HG02840 (cell line): ENCODE results near the gene SLC25A22.
A peak's percentile ranks its signal among the peaks of the same experiment; 100 is the strongest.

Source experiments
- ATAC-seq: cut with Tn5 transposase; IDR thresholded peaks from one replicate; pipeline ENCODE4 v1.9.1; 2021; ENCODE audit warnings: mild to moderate bottlenecking, moderate library complexity, moderate number of reproducible peaks; ENCODE audit not compliant: unreplicated experiment, low FRiP score

SLC25A22 gene

DNA sequence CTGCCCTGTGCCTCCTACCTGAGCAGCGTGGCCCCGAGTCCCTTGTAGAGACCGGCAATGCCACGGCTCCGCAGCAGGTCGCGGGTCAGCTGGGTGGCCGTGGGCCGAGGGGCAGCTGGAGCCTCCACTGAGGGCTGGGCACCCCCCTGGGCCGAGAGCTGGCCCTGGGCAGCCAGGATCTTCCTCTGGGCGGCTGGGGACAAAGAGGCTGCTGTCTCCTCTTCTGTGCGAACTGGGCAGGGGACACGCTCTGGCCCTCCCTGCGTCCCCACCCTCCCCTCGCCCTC lies 5.6 kb downstream of the SLC25A22 start:
- no peak for ATAC-seq

DNA sequence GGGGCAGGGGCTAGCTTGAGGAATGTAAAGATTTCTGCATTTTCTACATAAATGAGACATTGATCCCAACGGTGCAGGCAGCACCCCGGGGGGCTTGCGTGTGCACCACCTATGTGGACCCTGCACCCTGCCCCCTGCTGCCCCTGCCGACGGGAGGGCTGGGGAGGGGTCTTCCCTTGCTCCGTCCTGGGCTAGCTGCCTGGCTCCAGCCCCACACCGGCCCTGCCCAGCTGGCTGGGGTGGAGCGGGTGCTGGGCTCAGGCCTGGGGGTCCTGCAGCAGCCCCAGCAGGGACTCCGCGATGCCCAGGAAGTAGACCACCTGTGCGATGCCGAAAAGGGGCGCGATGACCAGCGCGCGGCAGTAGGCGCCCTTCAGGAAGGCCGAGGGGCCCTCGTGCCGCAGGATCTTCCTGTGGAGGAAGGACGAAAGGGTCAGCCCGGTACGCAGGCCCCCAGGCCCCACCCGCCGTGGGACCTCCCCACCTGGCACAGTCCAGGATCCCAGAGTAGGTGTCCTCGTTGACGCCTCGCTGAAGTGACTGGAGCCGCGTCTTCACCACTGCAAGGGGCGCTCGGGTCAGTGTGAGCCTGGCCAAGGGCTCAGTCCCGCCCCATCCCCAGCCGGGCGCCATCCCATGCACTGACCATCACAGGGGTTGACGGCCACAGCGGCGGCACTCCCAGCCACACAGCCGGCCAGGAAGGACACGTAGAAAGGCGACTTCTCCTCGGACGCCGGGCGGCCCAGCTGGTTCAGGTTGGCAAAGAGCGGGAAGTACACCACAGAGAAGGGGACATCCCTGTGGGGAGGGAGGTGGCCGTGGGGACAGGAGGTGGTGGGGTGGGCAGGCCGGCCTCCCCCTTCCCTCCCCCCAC lies 6.2 kb downstream of the SLC25A22 start:
- ATAC-seq: no peak

DNA sequence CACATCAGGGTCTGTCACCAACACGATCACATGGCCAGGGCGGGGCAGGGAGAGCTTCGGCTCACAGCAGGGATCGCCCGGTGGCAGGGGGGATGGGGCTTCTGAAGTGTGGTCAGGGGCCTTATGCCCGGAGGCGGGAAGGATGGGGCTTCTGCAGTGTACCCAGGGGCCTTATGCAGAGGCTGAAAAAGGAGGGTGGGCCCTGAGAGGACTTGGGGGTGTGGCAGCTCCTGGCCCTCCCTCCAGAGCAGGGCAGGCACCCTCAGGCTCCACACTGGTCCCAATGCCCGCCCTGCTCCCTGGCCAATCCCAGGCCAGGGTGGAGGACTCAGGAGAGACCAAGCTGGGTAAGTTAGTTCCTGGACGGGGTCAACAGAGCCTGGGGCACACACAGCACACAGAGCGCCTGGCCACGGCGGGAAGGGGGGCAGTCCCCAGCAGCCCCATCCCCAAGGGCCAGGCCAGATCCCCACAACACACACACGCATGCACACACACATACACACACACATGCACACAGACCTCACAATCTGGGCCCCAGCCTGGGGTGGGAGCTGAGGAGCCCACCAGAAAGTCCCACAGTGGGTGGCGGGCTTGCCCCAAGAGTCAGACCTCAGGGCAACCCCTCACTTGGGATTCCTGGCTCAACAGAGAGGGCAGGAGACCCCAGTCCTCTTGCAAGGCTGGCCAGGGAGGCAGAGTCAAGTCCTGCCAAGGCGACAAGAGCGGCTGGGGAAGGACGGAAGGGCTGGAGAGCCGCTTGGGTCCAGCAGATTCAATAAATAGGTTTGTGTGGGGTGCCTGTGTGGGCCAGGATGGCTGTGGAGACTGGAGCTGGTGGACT lies 7.1 kb downstream of the SLC25A22 start:
- no peak for ATAC-seq

DNA sequence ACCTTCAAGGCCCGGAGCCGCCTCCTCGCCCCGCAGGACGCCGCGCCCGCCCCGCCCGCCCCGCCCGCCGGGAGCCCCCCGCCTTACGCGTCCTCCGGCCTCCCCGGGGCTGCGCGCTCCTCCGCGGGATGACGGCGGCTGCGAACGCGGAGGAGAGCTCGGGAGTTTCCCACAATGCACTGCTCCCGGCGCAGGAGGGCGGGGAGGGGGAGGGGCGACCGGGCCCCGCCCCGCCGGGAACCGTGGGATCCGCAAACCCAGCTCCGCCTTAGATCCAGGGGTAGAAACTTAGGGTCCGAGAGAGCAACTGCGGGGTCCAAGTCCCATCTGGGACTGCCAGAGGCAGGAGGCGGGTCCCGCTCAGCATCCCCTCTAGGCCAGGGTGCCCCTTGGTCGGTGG lies 8.1 kb downstream of the SLC25A22 start, which contains the start of gene CEND1:
Gene CEND1 (minus strand): TSS at position 148 of the 400 bp plus-strand sequence. CDS start 1,514 bp downstream, outside the sequence.
- ATAC-seq: no peak

DNA sequence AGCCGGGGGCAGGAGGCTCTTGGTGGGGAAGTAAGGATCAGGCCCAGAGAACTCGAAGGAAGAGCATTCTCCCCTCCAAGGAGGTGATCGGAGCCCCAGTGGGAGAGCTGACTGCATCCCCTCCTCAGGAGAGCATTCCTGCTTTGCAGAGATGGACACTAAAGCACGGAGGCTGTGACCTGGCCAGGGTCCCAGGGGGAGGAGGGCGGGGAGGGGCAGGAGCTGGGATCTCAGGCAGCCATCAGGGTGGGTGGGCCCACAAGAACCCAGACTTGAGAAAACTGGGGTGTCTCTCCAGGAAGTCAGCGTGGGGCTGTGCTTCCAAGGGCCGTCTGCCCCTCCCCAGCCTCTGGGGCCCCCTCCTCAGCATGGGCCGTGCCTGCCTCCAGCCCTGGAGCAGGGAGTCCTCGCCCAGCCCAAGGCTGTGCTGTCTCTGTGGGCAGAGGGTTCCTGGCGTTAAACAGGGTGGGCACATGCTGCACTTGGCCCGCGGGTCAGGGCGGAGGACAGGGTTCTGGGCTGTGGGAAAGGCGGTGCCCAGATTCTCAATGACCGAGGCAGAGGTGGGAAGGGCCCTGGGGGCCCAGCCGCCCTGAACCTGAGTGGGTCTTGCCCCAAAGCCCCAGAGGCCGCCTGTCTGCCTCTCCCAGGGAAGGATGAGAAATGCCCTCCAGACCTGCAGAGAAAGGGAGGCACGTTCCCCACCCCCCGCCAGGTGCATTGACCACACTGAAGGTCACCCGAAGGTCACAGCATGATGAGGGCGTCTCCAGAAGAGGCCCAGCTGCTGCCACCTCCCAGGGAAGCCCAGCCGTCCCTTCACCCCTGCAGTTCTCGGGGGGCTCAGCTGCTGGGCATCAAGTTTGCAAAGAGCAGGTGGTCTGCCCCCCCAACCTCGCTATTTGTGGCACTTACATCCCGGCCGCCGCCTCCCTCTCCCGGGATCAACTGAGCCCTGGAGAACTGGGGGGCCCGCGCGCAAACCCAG lies 8.8 kb downstream of the SLC25A22 start:
- no peak for ATAC-seq

DNA sequence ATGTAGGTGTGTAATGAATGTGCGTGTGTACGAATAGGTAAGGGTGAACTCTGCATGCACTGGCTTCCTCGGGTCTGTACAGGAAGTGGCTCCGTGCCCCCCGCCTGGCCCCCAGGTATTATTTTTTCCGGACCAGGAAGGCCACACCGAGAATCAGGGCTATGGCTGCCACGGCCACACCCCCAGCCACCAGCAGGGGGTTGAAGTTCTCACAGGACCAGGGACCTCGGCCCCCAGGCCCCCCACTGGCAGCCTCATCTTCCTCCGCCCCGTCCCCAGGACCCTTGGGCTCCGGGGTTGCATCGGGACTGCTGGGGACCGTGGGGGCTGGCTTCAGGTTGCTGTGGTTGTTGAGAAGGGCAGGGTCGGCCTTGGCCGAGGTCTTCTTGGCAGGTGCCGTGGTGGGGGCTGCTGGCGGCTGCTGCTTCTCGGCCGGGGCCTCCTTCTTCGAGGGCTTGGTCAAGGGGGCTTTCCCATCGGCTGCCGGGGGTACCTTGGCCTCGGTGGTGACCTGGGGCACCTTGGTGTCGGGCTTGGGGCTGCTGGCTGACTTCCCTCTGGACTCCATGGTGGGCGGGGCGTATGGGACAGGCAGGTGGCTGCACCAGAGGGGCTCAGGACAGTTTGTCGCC lies 10.0 kb downstream of the SLC25A22 start:
- ATAC-seq: no peak

DNA sequence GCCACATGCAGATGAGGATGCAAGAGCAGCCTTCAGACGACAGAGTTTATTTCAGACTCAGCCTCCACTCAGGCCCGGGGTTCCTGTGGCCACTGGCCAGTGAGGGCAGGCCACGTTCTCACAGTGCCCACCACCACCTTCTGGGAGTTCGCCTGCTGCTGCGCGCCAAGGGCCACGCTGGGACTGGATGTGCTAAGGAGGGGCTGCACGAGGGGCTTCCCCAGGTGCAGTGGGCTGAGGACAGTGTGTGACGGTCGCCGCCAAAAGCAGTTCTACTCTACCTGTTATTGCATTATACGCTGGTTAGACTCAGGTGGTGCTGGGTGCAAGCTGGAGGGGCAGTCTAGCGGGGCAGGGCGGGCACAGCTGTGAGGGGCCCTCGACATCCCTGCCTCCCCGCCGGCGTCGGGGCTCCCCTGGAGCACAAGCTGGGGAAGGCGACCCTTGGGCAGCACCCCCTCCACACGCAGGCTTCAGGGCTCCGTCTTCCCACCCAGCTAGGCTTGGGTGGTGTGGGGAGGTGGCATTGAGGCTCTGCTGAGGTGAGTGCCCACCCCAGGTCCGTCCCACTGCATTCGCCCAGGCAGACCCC lies 10.9 kb downstream of the SLC25A22 start:
- no peak for ATAC-seq

DNA sequence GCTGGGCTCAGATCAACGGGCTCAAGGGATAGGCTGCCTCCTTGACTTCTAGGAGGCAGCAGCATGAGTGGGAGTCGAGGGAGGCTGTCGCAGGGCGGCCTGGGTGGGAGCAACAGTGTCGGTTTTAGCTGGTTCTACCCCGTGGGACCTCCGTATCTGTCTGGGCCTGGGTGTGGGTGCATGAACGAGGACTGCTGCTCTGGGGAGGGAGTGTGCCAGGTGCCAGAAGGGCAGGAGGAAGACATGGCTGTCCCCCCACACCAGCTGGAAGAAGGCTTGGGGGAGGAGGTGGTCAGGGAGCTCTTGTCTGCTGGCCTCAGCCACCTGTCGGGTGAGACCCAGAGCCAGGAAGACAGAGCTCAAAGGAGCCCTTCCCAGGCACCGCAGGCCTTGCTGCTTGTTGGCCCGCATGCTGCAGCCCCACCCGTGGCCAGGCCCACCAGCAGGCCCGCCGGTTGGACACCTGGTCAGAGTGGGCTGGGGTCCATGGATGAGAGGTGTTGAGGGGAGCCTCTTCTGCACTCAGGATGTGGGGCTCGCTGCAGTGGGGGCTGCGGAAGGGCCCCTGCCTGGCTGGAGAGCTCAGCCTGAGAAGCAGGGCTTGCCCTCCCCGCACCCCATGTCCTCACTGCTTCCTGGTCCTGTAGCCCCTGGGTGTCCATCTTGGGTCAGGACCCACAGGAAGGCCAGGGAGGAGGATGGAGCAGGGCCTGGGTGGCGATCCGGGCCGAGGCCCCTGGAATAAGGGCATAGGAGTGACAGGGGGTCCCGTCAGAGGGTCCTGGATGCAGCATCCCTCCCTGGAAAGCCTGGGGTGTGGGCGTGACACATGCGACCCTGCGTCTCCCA lies 11.6 kb downstream of the SLC25A22 start:
- ATAC-seq: no peak

DNA sequence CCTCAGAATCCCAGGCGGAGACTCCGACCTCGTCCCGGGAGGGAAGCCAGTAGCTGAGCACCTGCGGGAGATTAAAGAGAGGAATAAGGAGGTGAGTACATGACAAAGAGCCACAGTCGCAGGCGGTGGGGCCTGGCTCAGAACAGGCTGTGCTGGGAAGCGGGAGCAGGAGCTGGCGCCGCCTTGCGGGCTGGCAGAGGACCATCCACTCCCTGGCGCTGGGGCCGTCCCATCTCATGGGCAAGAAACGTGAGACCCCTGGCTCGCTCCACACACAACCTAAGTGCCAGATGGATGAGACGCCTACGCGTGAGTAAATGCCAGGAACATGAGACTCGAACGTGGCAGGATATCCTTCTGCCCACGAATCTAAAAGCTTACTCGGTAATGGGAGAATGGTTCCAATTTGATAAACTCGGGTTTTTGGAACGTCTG lies 14.5 kb downstream of the SLC25A22 start:
- ATAC-seq: no peak

DNA sequence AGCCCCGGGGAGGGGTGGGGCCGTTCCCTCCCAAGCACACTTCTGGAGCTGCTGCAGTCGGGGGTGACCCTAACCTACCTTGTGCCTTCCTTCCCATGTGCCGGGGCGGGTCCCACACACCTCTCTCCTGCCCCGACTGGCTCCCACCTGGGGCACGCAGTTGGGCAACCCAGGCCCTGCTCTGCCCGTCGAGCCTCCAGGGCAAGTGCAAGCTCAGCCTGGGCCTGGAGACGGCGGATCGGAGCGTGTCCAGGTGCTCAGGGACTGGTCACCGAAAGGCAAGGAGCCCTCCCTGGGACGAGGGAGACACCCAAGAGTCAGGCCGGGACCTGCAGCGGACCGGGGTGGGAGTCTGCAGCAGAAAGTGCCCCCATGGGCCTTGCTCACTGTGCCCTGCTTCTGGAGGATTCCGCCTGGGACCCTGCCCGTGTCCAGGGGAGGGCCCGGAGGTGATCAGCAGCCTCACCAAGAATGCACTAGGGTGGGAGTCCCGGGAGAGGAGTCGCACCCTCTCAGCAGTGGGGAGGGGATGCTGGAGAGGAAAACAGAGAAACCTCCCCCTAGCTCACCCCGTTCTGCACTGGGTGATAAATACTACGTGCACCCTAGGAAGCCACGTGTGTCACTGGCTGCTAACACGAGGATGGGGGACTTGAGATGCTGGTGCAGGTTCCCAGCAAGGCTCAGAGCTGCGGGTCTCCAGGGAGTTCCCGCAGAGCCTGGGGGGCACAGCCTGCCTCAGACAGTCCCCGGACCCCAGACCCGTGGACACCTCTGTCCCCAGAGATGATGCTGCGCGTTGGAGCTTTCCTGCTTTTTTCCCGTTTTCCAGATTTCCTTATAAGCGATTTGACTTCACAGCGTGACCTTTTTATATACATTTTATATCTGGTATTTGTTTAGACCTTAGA lies 15.6 kb downstream of the SLC25A22 start:
- ATAC-seq: no peak

DNA sequence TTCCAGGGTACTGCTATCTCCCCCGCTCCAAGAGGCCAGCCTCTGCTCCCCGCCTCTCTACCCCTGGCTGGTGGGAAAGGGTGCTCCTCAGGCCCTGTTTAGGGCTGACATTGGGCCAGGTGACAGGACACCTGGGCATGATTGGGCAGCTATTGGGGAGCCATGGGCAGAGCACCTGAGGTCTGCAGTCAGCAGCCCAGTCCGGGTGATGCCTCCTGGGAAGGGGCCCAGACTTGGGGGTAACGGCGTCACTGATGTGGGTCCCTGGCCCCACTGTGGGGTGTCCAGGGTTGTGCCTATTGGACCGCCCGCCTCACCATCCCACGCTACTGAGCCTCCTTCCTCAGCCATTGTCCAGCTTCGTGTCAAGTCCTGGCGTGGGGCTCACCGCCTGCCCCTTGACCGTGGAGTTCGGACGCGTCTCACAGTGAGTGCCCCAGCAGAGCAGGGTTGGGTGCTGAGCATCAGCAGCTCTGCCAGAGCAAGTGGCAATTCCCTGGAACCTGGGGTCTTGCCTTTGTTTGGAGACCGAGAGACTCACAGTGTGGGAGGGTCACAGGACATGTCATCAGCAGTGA lies 18.0 kb downstream of the SLC25A22 start:
- no peak for ATAC-seq

DNA sequence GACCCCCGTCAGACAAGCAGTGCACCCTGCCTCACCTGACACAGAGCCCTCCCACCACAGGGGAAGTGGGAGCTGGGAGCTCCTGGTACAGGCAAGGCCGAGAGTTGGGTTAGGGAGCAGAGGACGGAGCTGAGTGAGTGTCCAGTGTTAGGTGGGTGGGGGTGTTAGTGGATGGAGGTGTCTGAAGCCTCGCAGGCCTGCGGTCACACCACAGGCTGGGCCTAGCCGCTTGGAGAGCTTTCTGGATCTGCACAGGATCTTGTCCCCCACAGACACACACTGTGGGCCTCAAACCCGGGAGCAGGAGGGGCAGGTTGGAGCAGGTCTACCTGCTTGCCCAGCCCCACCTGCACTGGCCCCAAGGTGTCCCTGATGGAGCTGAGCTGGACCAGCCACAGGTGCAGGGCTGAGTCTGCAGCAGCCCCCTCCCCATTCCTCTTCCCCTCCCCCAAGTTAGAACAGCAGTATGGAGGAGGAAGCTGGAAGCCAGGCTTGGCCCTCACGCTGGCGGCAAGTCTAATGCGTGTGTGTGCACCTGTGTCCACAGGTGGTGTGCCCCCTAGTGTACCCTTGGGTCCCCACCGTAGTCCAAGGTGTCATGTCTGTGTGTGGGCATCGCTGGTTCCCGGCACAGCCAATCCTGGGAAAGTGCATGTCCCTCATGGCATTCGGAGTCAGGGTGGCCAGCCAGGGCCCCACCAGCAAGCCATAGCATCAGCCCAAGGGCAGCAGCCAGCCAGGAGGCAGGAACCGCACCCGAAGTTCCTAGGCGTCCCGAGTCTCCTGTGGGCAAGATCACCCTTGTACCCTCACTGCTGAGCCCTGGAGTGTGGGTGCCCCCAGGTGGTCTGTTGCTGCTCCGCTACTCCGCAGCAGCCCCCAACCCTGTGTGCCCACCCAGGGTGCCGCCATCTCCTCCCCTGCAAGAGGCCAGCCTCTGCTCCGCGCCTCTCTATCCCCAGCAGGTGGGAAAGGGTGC lies 18.8 kb downstream of the SLC25A22 start:
- ATAC-seq: no peak

DNA sequence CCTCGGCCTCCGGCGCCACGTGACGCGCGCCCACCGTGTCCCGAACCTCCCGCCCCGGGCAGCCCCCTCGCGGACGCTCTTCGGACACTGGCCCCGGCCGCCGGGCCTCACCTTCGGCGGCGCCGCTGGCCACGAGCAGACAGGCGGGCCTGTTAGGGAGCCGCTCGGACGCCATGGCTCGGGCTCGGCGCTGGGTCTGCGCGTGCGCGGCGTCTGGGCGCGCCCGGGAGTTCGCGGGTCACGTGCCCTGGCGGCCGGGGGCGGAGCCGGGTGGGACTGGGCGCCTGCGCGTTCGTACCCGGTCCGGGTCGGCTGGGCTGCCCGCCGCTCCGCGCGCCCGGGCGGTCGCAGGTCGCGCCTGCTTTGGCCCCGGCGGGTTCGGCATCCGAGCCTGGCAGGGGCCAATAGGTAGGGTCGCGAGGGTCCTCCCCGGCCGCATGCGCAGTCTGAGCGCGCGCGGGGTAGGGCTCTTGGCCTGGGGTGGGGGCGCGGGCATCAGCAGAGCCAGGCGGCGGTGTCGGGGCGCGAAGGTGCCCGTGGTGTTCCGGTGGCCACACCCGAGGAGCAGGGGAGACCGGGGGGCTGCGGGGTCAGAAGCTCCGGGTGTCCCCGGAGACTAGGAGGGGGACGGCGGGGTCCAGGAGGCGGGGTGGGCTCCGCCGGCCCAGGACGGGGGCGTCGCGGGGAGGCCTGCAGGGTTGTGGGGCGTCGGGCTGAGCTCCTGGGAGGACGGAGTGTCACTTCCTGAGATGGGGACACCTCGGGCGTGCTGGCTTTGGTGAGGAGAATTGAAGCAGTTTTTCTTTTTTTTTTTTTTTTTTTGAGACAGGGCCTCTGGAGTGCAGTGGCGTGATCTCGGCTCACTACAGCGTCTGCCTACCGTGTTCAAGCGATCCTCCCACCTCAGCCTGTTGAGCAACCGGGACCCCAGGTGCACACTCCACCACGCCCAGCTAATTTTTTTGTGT lies 20.5 kb downstream of the SLC25A22 start, which contains the start of gene GATD1:
Gene GATD1 (minus strand): TSS at position 200 of the 968 bp plus-strand sequence. CDS start 25 bp downstream, at position 175.
- peak; percentile 66 for ATAC-seq

DNA sequence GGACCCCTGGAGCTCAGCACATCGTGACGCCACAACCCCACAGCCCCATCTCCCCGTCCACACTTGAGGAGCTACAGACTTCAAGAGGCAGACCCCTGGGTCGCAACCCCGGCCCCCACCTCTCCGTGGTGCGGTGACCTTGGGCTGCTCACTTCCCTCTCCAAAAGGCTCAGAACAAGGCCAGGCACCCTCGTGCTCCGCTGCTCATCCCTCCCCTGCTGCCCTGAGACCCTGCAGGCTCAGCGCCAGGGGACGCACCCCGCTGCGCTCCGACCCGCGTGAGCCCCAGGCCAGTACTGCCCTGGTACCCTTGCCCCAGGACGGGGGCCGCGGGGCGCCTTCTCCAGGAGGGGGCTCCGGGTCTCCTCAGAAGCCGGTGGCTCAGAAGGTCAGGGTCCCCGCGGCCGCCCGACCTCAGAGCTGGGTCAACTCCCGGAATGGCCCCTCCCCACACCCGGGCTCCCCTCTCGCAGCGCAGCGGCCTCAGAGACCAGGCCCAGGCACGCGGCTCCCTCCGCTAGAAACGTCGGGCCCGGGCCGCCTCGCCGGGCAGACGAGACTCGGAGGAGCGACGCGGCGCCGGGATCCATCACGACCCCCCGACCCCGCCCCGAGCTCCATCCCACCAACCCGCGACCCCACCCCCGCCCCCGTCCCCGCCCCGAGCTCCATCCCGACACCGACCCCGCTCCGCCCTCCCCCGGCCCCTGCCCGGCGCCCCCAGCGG lies 21.4 kb downstream of the SLC25A22 start:
- peak; percentile 33 for ATAC-seq
